ENCODE data around the gene ZNRF3. TPM values are rescaled to one million over a fixed set of nuclear protein-coding genes. Genes with fewer than 3 reads are reported as not detected.

ZNRF3 gene
- total and polyA plus RNA-seq, 7 donors: 0.23 to 13.6 (median 8.9) TPM

- Histone ChIP-seq H3K27me3 (no peaks in the 10 kb centered on the region), H3K4me3 (no peak overlapping the region), H3K9me3 (no peaks in the 10 kb centered on the region), H3K36me3 (no peaks in the 10 kb centered on the region), H3K4me1 (peaks cover 0 to 6% (median 0%) of the 10 kb centered on the region in 4 donors), H3K27ac (no peak overlapping the region)
- TF ChIP-seq CTCF (IDR thresholded peaks at IDR 0.05) (no peak), EP300 (IDR thresholded peaks at IDR 0.05) (no peak), POLR2A (IDR thresholded peaks at IDR 0.05) (no peak), POLR2AphosphoS5 (IDR thresholded peaks at IDR 0.05) (no peak)
- 95 to 97% methylated on average over 4 of the region's 4 CpGs for WGBS, 2 donors
- no peak for DNase-seq
- intact Hi-C loops (cut with DNase I): no loop called here
Observed at GRCh38 chr22:29018293-29019189, 135.2 kb downstream of the ZNRF3 start.

GRCh38 chr22:29022101-29022817 lies 138.9 kb downstream of the ZNRF3 start:
- TF ChIP-seq POLR2A (IDR thresholded peaks at IDR 0.05): no peak
- TF ChIP-seq EP300 (IDR thresholded peaks at IDR 0.05): no peak
- TF ChIP-seq POLR2AphosphoS5 (IDR thresholded peaks at IDR 0.05): no peak
- no peak for TF ChIP-seq CTCF (IDR thresholded peaks at IDR 0.05)
- no peak for DNase-seq
- intact Hi-C loops (cut with DNase I): no loop called here
- WGBS, 2 donors: 31 to 70% methylated on average over 6 of the region's 6 CpGs
- no peak overlapping the region for H3K4me3 ChIP-seq
- H3K27ac ChIP-seq: no peak overlapping the region
- H3K36me3 ChIP-seq: no peaks in the 10 kb centered on the region
- no peaks in the 10 kb centered on the region for H3K27me3 ChIP-seq
- H3K9me3 ChIP-seq: no peaks in the 10 kb centered on the region
- peaks cover 0 to 8% (median 0%) of the 10 kb centered on the region in 4 donors for H3K4me1 ChIP-seq

- no peak for DNase-seq
- TF ChIP-seq POLR2AphosphoS5 (IDR thresholded peaks at IDR 0.05): no peak
- TF ChIP-seq CTCF (IDR thresholded peaks at IDR 0.05): no peak
- no peaks in the 10 kb centered on the region for H3K27me3 ChIP-seq
- no peaks in the 10 kb centered on the region for H3K36me3 ChIP-seq
- no peaks in the 10 kb centered on the region for H3K9me3 ChIP-seq
- no peak overlapping the region for H3K27ac ChIP-seq
- H3K4me3 ChIP-seq: no peak overlapping the region
- WGBS, 2 donors: 35 to 61% methylated on average over 3 of the region's 3 CpGs
- peaks cover 0 to 8% (median 0%) of the 10 kb centered on the region in 4 donors for H3K4me1 ChIP-seq
- intact Hi-C loops (cut with DNase I): no loop called here
Observed at GRCh38 chr22:29023172-29023796, 139.9 kb downstream of the ZNRF3 start.

GRCh38 chr22:29026579-29026978 lies 143.2 kb downstream of the ZNRF3 start:
- TF ChIP-seq POLR2A (IDR thresholded peaks at IDR 0.05) (no peak), EP300 (IDR thresholded peaks at IDR 0.05) (no peak), CTCF (IDR thresholded peaks at IDR 0.05) (no peak), POLR2AphosphoS5 (IDR thresholded peaks at IDR 0.05) (no peak)
- Histone ChIP-seq H3K27ac (no peak overlapping the region), H3K9me3 (no peaks in the 10 kb centered on the region), H3K27me3 (no peaks in the 10 kb centered on the region), H3K36me3 (no peaks in the 10 kb centered on the region), H3K4me3 (no peak overlapping the region), H3K4me1 (peaks cover 0 to 26% (median 17%) of the 10 kb centered on the region in 4 donors)
- intact Hi-C loops (cut with DNase I): no loop called here
- 94 to 95% methylated on average over 3 of the region's 3 CpGs for WGBS, 2 donors
- DNase-seq: no peak
